MCF 10A (cell line): ENCODE data around the gene RGP1. TPM values are rescaled to one million over a fixed set of nuclear protein-coding genes. Genes with fewer than 3 reads are reported as not detected.
A peak's percentile ranks its signal among the peaks of the same experiment; 100 is the strongest.

ENCODE experiments used
- BruUV-seq: library from RNA; stranded (reverse); fragments of 400-500 nt; replicated peaks from 2 replicates; lab custom pipeline; 2021; lab: Mats Ljungman, UMichigan
- CTCF ChIA-PET: fragments of 300-600 bp; sonication (Branson Sonifier 250); formaldehyde crosslinking; extraction: SDS; loops from one replicate; lab custom pipeline; 2021; ENCODE audit warnings: antibody characterized with exemption, inconsistent platforms; lab: Yijun Ruan, JAX
- POLR2A ChIA-PET: fragments of 300-600, 350-650 bp; sonication (Branson Sonifier 250); formaldehyde crosslinking; extraction: SDS; loops from one replicate; lab custom pipeline; 2020; ENCODE audit warnings: antibody characterized with exemption, inconsistent platforms; lab: Yijun Ruan, JAX
- DNase-seq: peaks from one replicate; pipeline ENCODE4 v3.0.0-alpha.2; 2018; ENCODE audit not compliant: unreplicated experiment
- H3K27ac Mint-ChIP-seq: one replicate; pipeline ENCODE4 v1.8.0; 2022; ENCODE audit warnings: mild to moderate bottlenecking, low read depth, mixed read lengths; ENCODE audit not compliant: unreplicated experiment
- H3K27me3 Mint-ChIP-seq: one replicate; pipeline ENCODE4 v1.8.0; 2022; ENCODE audit warnings: mixed read lengths; ENCODE audit not compliant: insufficient read depth, unreplicated experiment
- H3K36me3 Mint-ChIP-seq: one replicate; pipeline ENCODE4 v1.8.0; 2022; ENCODE audit warnings: mild to moderate bottlenecking, moderate library complexity, mixed read lengths; ENCODE audit not compliant: insufficient read depth, unreplicated experiment
- H3K4me1 Mint-ChIP-seq: one replicate; pipeline ENCODE4 v1.8.0; 2022; ENCODE audit warnings: mixed read lengths; ENCODE audit not compliant: insufficient read depth, unreplicated experiment
- H3K4me3 Mint-ChIP-seq: one replicate; pipeline ENCODE4 v1.8.0; 2022; ENCODE audit warnings: mild to moderate bottlenecking, moderate library complexity, mixed read lengths; ENCODE audit not compliant: unreplicated experiment
- H3K9me3 Mint-ChIP-seq: one replicate; pipeline ENCODE4 v1.8.0; 2022; ENCODE audit warnings: mixed read lengths; ENCODE audit not compliant: unreplicated experiment
- intact Hi-C: fragments of 100-400 bp; cut with micrococcal nuclease; formaldehyde crosslinking; loops from 2 replicates; pipeline ENCODE4 v1.14.1; 2022
- total RNA-seq: library from RNA; stranded (reverse); gene quantifications from 2 replicates; pipeline ENCODE4 v1.2.3, GENCODE V29; 2022
- TF ChIP-seq, protein P1 (sequence below): fragments of 200-600 bp; IDR thresholded peaks from one replicate; pipeline ENCODE4 v1.8.0; 2022; ENCODE audit warnings: antibody characterized with exemption, mild to moderate bottlenecking; ENCODE audit not compliant: unreplicated experiment

RGP1 gene
- total RNA-seq, 1 experiment from 2014 or later = 35.8 TPM

- Mint-ChIP-seq H3K27me3 (no peaks in the 10 kb centered on the region), H3K4me1 (peaks cover 31% of the 10 kb centered on the region), H3K4me3 (peak overlapping the region; percentile 94), H3K36me3 (peaks cover 48% of the 10 kb centered on the region), H3K9me3 (no peaks in the 10 kb centered on the region), H3K27ac (peak overlapping the region; percentile 85)
- ChIA-PET POLR2A (interaction anchor here (0.5 to 9.6 kb wide), 25 partner anchors 8 to 1494 kb away, joined by 3 to 284 read pairs (median 4); partner anchors contain the start of genes ARHGEF39, CCDC107, CREB3 and HRCT1), CTCF (interaction anchor here (0.6 to 8.0 kb wide), 19 partner anchors 9 to 988 kb away, joined by 3 to 150 read pairs (median 3); partner anchors contain the start of genes CCDC107, CREB3, RMRP and TLN1)
- TF ChIP-seq, protein P1, sequence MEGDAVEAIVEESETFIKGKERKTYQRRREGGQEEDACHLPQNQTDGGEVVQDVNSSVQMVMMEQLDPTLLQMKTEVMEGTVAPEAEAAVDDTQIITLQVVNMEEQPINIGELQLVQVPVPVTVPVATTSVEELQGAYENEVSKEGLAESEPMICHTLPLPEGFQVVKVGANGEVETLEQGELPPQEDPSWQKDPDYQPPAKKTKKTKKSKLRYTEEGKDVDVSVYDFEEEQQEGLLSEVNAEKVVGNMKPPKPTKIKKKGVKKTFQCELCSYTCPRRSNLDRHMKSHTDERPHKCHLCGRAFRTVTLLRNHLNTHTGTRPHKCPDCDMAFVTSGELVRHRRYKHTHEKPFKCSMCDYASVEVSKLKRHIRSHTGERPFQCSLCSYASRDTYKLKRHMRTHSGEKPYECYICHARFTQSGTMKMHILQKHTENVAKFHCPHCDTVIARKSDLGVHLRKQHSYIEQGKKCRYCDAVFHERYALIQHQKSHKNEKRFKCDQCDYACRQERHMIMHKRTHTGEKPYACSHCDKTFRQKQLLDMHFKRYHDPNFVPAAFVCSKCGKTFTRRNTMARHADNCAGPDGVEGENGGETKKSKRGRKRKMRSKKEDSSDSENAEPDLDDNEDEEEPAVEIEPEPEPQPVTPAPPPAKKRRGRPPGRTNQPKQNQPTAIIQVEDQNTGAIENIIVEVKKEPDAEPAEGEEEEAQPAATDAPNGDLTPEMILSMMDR = no peak
- BruUV-seq = TSS peak; percentile 39
- no peak for DNase-seq
- intact Hi-C loops = loop anchor here (5.0 kb wide), 1 partner anchor 34 kb away; no protein-coding TSS in a partner anchor
Observed at GRCh38 chr9:35748242-35748857, 737 bp upstream of the RGP1 start.

DNA sequence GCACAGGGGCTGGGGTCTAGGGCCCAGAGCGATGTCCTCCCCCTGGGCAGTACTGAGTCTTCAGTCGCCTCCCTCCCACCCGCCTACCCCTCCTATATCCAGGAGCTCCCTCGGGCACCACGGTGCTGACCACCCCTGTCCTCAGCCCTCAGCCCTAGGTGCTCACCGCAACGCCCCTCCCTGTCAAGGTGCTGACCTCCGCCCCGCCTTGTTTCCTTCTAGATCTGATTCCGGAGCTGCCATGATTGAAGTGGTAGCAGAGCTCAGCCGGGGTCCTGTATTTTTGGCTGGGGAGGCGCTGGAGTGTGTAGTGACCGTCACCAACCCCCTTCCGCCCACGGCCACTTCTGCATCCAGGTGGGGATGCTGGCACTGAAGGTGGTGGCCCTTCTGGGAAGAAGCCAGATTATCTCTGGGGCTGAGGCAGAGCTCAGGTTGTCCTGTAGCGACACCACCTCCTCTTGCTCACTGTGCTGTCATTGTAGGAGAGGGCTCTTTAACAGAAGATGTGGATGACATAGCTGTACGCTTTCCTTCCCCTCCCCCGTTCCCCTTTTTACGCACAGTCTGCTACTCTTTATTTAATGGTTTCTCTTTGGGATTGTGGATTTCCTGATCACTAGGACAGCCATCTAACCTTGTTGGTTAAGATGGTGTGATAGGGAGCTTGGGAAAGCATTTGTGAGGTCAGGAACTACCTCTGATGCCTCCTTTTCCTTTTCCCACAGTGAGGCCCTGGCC is 598 bp downstream of the RGP1 start:
- H3K27me3 Mint-ChIP-seq = no peaks in the 10 kb centered on the region
- peak overlapping the region; percentile 85 for H3K27ac Mint-ChIP-seq
- intact Hi-C loops = loop anchor here (1.0 to 5.0 kb wide), 2 partner anchors 16 to 33 kb away; no protein-coding TSS in a partner anchor
- peaks cover 41% of the 10 kb centered on the region for H3K36me3 Mint-ChIP-seq
- POLR2A ChIA-PET = interaction anchor here (0.6 to 9.6 kb wide), 20 partner anchors 10 to 712 kb away, joined by 3 to 284 read pairs (median 5); partner anchors contain the start of genes ARHGEF39, CCDC107, CREB3 and FANCG
- H3K4me1 Mint-ChIP-seq = peaks cover 31% of the 10 kb centered on the region
- H3K9me3 Mint-ChIP-seq = no peaks in the 10 kb centered on the region
- TF ChIP-seq, protein P1 = no peak
- BruUV-seq = no TSS peak
- peak; percentile 40 for DNase-seq
- CTCF ChIA-PET = interaction anchor here (0.6 to 8.0 kb wide), 7 partner anchors 15 to 1123 kb away, joined by 3 to 150 read pairs (median 5); partner anchors contain the start of genes CREB3 and TLN1
- H3K4me3 Mint-ChIP-seq = peak overlapping the region; percentile 94

DNA sequence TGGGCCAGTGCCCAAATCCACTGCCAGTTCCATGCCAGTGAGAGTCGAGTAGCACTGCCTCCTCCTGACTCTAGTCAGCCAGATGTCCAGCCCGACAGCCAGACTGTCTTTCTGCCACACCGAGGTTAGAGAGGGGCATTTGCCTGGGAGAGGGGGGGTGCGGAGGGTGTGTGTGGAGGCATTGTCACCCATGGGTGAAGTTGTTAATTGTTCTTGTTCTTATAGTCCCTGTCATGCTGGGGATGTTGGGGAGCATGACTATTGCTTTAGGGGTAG is 1.1 kb downstream of the RGP1 start:
- Mint-ChIP-seq H3K9me3 (no peaks in the 10 kb centered on the region), H3K36me3 (peaks cover 40% of the 10 kb centered on the region), H3K27ac (peak overlapping the region; percentile 85), H3K4me3 (peak overlapping the region; percentile 94), H3K27me3 (no peaks in the 10 kb centered on the region), H3K4me1 (peaks cover 31% of the 10 kb centered on the region)
- TF ChIP-seq, protein P1 = no peak
- intact Hi-C loops = no loop called here
- BruUV-seq = no TSS peak
- ChIA-PET CTCF (interaction anchor here (0.6 to 8.0 kb wide), 3 partner anchors 15 to 104 kb away, joined by 3 to 150 read pairs (median 20); partner anchors contain the start of genes CREB3 and TLN1), POLR2A (interaction anchor here (0.7 to 9.6 kb wide), 15 partner anchors 10 to 671 kb away, joined by 3 to 284 read pairs (median 5); partner anchors contain the start of genes ARHGEF39, CCDC107, CREB3 and FANCG)
- no peak for DNase-seq

- ChIA-PET CTCF (interaction anchor here (0.6 to 2.0 kb wide), 5 partner anchors 18 to 669 kb away, joined by 3 to 6 read pairs (median 4); partner anchors contain the start of gene CREB3), POLR2A (no interaction called here)
- Mint-ChIP-seq H3K27ac (no peak overlapping the region), H3K36me3 (peaks cover 32% of the 10 kb centered on the region), H3K27me3 (no peaks in the 10 kb centered on the region), H3K4me1 (peaks cover 16% of the 10 kb centered on the region), H3K9me3 (no peaks in the 10 kb centered on the region), H3K4me3 (no peak overlapping the region)
- intact Hi-C loops = no loop called here
- TF ChIP-seq, protein P1 = no peak
- no peak for DNase-seq
- no TSS peak for BruUV-seq
Observed at GRCh38 chr9:35753466-35753865, 4.4 kb downstream of the RGP1 start.
